ENCODE measurements around the gene ESRRG. TPM values are rescaled to one million over a fixed set of nuclear protein-coding genes. Genes with fewer than 3 reads are reported as not detected.

The ESRRG gene
- total and polyA plus RNA-seq, 2 donors (not counting 3 experiments of a cell fraction or from before 2014, with no cell fraction given): not detected

DNA sequence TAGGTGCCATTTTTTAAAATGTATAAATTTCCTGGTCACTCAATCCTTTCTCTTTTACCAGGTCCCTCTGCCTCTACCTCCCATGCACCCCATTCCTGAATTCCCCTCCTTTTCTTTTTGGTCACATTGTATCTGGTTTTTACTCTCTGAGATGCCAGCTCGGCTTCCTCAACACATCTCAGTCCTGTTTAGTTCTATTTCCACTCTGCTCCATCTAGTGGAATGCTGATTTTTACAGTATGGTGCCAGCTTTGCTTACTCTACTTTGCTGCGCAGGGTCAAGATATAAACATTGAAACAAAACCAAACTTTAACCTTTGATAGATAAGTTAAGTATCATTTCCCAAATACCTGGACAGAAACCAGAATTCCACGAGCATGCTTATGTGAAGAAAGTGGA, 96.0 kb downstream of the ESRRG start:
- FAIRE-seq: no peak
- no peaks in the 10 kb centered on the region for H3K36me3 ChIP-seq (ENCODE audit: control insufficient read depth in 2 of 2, extremely low read depth in 1 of 2, insufficient read depth in 2 of 2, low read length in 2 of 2)
- POLR2A ChIA-PET: no interaction called here

More for the DNA sequence above, 96.0 kb downstream of the ESRRG start:
- DNase-seq (ENCODE audit: low read depth, low spot score): no peak
- dilution Hi-C loops (cut with MboI; ENCODE audit: extremely low pct_ligation_motif_present, low sequenced_read_pairs) (no loop called here), intact Hi-C loops (cut with micrococcal nuclease) (no loop called here)
- CTCF ChIA-PET: no interaction called here
- H3K4me2 ChIP-seq (ENCODE audit: insufficient read depth, low read length): no peak overlapping the region
- no peaks in the 10 kb centered on the region for H3K4me1 ChIP-seq (ENCODE audit: control insufficient read depth, extremely low read depth, insufficient read depth, low read length)
- no peaks in the 10 kb centered on the region for H4K20me1 ChIP-seq (replicated peaks; ENCODE audit: control insufficient read depth, extremely low read depth, insufficient read depth, low read length)
- BruUV-seq (replicated peaks): no TSS peak
- TF ChIP-seq JUN (IDR thresholded peaks at IDR 0.05; ENCODE audit: borderline replicate concordance, insufficient read depth, insufficient read length, low read depth) (no peak), GATA2 (IDR thresholded peaks at IDR 0.05; ENCODE audit: insufficient read depth, insufficient read length, low read depth, low read length) (no peak), MYC (IDR thresholded peaks at IDR 0.05; ENCODE audit: low read depth, low read length) (no peak), EZH2 (IDR thresholded peaks at IDR 0.05; ENCODE audit: borderline replicate concordance, low read depth, low read length, severe bottlenecking) (no peak), POLR2AphosphoS5 (IDR thresholded peaks at IDR 0.05; ENCODE audit: insufficient read depth, low read depth, low read length) (no peak), FOS (IDR thresholded peaks at IDR 0.05; ENCODE audit: borderline replicate concordance, insufficient read depth, low read length) (no peak), POLR2A (IDR thresholded peaks at IDR 0.05; ENCODE audit: low read depth, low read length) (no peak)
- TF ChIP-seq, protein P1, sequence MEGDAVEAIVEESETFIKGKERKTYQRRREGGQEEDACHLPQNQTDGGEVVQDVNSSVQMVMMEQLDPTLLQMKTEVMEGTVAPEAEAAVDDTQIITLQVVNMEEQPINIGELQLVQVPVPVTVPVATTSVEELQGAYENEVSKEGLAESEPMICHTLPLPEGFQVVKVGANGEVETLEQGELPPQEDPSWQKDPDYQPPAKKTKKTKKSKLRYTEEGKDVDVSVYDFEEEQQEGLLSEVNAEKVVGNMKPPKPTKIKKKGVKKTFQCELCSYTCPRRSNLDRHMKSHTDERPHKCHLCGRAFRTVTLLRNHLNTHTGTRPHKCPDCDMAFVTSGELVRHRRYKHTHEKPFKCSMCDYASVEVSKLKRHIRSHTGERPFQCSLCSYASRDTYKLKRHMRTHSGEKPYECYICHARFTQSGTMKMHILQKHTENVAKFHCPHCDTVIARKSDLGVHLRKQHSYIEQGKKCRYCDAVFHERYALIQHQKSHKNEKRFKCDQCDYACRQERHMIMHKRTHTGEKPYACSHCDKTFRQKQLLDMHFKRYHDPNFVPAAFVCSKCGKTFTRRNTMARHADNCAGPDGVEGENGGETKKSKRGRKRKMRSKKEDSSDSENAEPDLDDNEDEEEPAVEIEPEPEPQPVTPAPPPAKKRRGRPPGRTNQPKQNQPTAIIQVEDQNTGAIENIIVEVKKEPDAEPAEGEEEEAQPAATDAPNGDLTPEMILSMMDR (IDR thresholded peaks at IDR 0.05; ENCODE audit: extremely low read depth in 1 of 2, insufficient read depth in 1 of 2, low read depth in 1 of 2, low read length in 2 of 2): no peak
- TF ChIP-seq, protein P2, sequence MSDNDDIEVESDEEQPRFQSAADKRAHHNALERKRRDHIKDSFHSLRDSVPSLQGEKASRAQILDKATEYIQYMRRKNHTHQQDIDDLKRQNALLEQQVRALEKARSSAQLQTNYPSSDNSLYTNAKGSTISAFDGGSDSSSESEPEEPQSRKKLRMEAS (IDR thresholded peaks at IDR 0.05; ENCODE audit: insufficient read depth, insufficient read length): no peak
- no peak overlapping the region for H3K27ac ChIP-seq (ENCODE audit: insufficient read depth, low read depth, low read length)
- no peaks in the 10 kb centered on the region for H3K79me2 ChIP-seq (ENCODE audit: control insufficient read depth, insufficient read depth, low read length)
- H3K4me3 ChIP-seq (replicated peaks in 1 of 3; ENCODE audit: insufficient read depth in 1 of 3, low read depth in 1 of 3, low read length in 3 of 3): no peak overlapping the region
- no peak overlapping the region for H3K9ac ChIP-seq (replicated peaks; ENCODE audit: extremely low read depth, insufficient read depth, low read length)
- no peaks in the 10 kb centered on the region for H3K27me3 ChIP-seq (ENCODE audit: control insufficient read depth in 2 of 2, insufficient read depth in 2 of 2, low read length in 2 of 2)
- no peak overlapping the region for H2AFZ ChIP-seq (ENCODE audit: low read depth, low read length)
- peaks cover 2% of the 10 kb centered on the region for H3K9me3 ChIP-seq (replicated peaks; ENCODE audit: control insufficient read depth, insufficient read depth, low read length)
- no peaks in the 10 kb centered on the region for H3K9me1 ChIP-seq (replicated peaks; ENCODE audit: control insufficient read depth, extremely low read depth, insufficient read depth, low read length)
